Stimulated activated CD8-positive, alpha-beta memory T cell treated with anti-CD3 and anti-CD28 coated beads, Interleukin-7, amount 100 ng/mL, for 24 hours (primary cell): ENCODE data around the gene SNCG.
"Not testable (repeated sequence)": the region's sequence is repeated elsewhere in the genome, so short reads cannot be mapped to it uniquely, and the experiment has no call there.

ENCODE experiments used
- DNase-seq: peaks from one replicate; pipeline ENCODE4 v3.0.0-alpha.2; 2020; ENCODE audit warnings: low read depth

The SNCG gene

GRCh38 chr10:86978457-86978856 lies 20.1 kb downstream of the SNCG start:
- DNase-seq = not testable (repeated sequence)

GRCh38 chr10:86979296-86979818 lies 21.0 kb downstream of the SNCG start:
- DNase-seq = no peak

GRCh38 chr10:86979977-86980448 lies 21.6 kb downstream of the SNCG start:
- no peak for DNase-seq

GRCh38 chr10:86981020-86981419 lies 22.6 kb downstream of the SNCG start:
- DNase-seq = not testable (repeated sequence)

- DNase-seq = no peak
Measured at GRCh38 chr10:86981716-86982115, 23.3 kb downstream of the SNCG start.

GRCh38 chr10:86984498-86984897 lies 26.1 kb downstream of the SNCG start:
- not testable (repeated sequence) for DNase-seq

- DNase-seq = no peak
Measured at GRCh38 chr10:86988520-86988919, 30.1 kb downstream of the SNCG start.

- not testable (repeated sequence) for DNase-seq
Measured at GRCh38 chr10:86991362-86991761, 33.0 kb downstream of the SNCG start.

GRCh38 chr10:86992456-86992855 lies 34.1 kb downstream of the SNCG start:
- DNase-seq = no peak

- no peak for DNase-seq
Measured at GRCh38 chr10:86992929-86993328, 34.5 kb downstream of the SNCG start.

GRCh38 chr10:86999802-87000403 lies 41.5 kb downstream of the SNCG start:
- DNase-seq = not testable (repeated sequence)

- DNase-seq = no peak
Measured at GRCh38 chr10:87000491-87000890, 42.1 kb downstream of the SNCG start.

- DNase-seq = not testable (repeated sequence)
Measured at GRCh38 chr10:87007124-87007523, 48.7 kb downstream of the SNCG start.

- not testable (repeated sequence) for DNase-seq
Measured at GRCh38 chr10:87007674-87008073, 49.3 kb downstream of the SNCG start.

GRCh38 chr10:87008303-87008702 lies 49.9 kb downstream of the SNCG start:
- not testable (repeated sequence) for DNase-seq

- not testable (repeated sequence) for DNase-seq
Measured at GRCh38 chr10:87009134-87009696, 50.8 kb downstream of the SNCG start.
